GM12864 (cell line): ENCODE measurements around the gene MATCAP1.

Experiments used
- DNase-seq: peaks from one replicate; pipeline ENCODE4 v3.0.0-alpha.2; 2011; ENCODE audit warnings: low read depth
- H3K4me3 ChIP-seq: 2 replicates; pipeline ENCODE4 v1.5.1; 2011; ENCODE audit warnings: mild to moderate bottlenecking, low read depth, low read length, control low read depth
- TF ChIP-seq, protein P1 (sequence below): IDR thresholded peaks from 2 replicates; pipeline ENCODE4 v1.5.1; 2011; ENCODE audit warnings: low read depth, mild to moderate bottlenecking, moderate library complexity, low read length, control low read depth, inconsistent platforms; ENCODE audit errors: missing control alignments

MATCAP1 gene

DNA sequence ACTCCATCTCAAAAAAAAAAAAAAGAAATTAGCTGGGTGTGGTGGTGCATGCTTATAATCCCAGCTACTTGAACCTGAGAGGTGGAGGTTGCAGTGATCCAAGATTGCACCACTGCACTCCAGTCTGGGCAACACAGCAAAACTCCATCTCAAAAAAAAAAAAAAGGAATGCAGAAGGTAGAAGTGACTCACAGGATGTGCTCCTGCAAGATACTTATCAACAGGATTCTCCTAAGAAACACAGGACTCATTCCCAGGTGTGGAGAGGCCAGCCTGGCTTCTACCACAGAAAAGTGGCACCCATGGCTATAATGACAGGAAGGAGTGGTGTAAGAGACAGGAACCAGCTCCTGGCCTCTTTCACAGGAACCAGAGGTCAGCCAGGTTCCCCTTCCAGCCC, 29.0 kb upstream of the MATCAP1 start:
- TF ChIP-seq, protein P1, sequence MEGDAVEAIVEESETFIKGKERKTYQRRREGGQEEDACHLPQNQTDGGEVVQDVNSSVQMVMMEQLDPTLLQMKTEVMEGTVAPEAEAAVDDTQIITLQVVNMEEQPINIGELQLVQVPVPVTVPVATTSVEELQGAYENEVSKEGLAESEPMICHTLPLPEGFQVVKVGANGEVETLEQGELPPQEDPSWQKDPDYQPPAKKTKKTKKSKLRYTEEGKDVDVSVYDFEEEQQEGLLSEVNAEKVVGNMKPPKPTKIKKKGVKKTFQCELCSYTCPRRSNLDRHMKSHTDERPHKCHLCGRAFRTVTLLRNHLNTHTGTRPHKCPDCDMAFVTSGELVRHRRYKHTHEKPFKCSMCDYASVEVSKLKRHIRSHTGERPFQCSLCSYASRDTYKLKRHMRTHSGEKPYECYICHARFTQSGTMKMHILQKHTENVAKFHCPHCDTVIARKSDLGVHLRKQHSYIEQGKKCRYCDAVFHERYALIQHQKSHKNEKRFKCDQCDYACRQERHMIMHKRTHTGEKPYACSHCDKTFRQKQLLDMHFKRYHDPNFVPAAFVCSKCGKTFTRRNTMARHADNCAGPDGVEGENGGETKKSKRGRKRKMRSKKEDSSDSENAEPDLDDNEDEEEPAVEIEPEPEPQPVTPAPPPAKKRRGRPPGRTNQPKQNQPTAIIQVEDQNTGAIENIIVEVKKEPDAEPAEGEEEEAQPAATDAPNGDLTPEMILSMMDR: no peak
- H3K4me3 ChIP-seq: no peak overlapping the region
- no peak for DNase-seq

DNA sequence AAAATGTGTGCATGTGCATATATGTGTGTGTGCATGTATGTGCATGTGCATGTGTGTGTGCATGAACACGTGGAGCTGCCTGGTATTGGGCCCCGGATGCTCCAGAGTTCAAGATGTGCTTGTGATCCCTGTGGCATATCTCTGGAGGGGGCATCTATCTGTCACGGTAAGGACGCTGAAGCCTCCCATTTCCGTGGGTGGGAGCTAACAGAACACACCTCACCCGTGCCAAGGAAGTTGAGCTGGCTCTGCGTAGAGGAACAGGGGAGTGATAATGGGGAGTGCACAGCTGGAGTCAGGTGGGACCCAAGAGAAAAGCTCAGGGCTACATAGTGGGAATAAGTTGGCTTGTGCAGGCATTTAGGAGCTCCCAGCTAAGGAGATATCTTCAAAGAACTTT, 27.9 kb upstream of the MATCAP1 start:
- no peak overlapping the region for H3K4me3 ChIP-seq
- DNase-seq: no peak
- TF ChIP-seq, protein P1: no peak

DNA sequence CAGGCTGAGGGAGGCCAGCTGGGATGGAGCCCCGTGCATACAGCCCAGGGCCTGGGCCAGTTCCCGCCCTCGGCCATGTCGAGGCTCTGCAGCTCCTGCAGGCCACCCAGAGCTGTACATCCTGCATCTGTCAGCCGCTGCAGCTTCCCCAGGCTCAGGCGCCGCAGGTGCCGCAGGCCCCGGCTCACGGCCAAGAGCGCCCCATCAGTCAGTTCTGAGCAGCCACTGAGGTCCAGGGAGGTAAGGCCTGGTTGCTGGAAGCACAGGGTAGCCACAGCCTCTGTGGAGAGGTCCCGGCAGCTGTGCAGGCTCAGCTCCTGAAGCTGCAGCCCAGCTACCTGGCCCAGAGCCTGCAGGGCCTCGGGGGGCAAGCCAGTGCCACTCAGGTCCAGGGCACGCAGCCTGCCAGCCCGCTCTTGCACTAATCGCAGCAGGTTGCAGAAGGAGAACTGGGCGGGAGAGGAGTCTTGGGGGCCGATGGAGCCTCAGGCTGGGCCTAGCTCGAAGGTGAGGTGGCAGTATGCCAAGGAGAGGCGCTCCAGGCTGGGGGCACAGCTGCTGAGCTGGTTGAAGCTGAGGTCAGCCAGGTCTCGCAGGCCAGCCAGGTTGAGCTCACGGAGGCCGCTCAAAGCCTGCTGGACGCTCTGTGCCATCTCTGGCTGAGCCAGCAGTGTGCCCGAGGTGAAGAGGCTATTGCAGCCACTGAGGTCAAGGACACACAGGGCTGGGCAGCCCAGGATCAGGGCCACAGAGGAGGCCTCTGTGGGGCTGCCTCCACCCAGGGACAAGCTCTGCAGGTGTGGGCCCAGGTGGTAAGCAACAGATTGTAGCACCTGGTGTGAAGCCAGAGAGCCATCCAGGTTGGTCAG, 26.5 kb upstream of the MATCAP1 start:
- TF ChIP-seq, protein P1: no peak
- DNase-seq: no peak
- H3K4me3 ChIP-seq: no peak overlapping the region

DNA sequence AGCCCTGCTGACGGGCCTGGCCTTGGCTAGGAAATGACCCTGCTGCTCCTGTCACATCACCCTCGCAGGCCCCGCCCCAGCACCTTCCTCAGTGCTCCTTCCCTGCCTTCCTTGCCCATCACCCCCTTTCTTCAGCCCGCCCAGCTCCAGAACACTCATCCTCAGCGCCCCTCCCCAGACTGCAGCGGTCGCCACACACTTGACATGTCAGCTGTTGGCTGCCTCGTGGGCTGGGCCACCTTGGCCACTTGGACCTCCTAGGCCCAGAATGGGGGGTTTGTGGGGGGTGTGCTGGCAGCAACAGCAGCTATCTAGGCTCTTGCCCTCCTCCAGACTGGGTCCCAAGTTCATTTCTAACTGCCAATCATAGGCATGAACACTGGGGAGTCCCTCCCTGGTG, 25.8 kb upstream of the MATCAP1 start:
- DNase-seq: no peak
- no peak overlapping the region for H3K4me3 ChIP-seq
- TF ChIP-seq, protein P1: no peak

DNA sequence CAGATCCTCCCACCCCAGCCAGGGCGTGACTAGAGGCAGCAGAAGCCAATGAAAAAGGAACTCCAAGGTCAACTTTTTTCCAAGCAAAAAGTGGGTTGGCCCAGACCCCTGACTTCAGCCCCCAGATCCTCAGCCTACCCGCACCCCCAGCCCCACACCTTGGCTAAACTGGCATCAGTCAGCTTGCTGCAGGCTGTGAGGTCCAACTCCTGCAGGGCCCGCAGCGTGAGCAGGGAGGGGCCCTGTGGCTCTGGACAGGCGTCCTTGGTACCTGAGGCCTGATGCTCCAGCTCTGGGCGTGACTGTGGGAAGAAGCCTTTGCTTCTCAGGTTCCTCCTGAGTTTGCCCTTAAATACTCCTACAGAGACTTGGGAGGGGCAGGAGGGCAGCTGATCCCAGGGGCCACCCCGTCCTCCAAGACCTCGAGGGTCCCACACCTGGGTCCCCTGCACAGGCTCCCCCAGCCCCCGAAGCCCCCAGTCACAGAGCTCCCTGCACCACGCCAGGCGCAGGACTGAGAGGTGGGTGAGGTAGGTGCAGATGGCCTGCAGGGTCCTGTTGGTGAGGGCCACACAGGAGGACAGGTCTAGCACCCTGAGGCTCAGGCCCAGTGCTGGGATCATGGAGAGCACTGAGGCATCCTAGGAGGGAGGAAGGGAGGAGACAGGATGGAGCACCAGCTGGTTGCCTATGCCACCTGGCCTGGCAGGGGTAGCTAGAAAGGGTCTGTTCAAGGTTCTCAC, 24.6 kb upstream of the MATCAP1 start:
- TF ChIP-seq, protein P1: no peak
- no peak overlapping the region for H3K4me3 ChIP-seq
- DNase-seq: no peak

DNA sequence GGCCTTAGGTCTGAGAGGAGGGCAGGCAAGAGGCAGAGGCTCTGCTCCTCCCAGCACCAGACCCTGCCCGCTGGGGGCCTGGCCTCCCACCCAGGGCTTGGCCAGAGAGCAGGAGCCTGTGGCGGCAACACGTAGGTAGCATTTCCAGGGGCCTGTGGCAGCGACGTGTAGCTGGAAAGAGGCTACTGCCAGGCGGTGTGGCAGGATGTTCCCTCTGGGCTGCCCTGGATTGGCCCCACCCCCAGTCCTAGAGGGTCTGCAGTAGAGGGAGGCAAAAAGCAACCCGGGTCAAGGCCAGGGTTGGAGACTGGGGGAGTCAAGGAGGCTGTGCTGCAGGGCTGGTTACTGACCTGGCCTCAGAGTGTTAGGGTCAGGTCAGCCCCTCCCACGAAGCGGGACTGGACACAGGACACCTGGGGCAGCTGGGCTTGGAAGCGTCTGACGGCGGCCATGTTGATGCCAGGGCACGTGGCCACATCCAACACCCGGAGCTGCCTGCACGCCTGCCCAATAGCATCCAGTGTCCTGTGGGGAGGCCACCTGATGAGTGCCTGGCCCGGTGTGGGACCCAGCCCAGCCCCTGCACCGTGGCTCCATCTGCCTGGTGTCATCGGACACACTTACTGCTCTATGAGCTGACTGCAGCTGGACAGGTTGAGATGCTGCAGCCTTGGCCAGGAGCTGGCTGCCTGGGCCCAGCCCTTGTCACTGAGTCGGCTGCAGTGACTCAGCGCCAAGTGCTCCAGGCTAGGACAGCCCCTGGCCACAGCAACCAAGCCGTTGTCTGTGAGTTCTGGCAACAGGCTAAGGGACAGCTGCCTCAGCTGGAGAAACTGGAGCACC, 23.7 kb upstream of the MATCAP1 start:
- H3K4me3 ChIP-seq: no peak overlapping the region
- TF ChIP-seq, protein P1: no peak
- no peak for DNase-seq
